Fibroblast of the aortic adventitia (primary cell): ENCODE results near the gene SOS1. TPM values are rescaled to one million over a fixed set of nuclear protein-coding genes. Genes with fewer than 3 reads are reported as not detected.

Experiments
- DNase-seq: peaks from one replicate; pipeline ENCODE4 v3.0.0-alpha.2; 2010; ENCODE audit warnings: low read depth
- H3K4me3 ChIP-seq: 2 replicates; pipeline ENCODE4 v1.5.1; 2011; ENCODE audit warnings: low read depth, mild to moderate bottlenecking, control low read depth, low read length, moderate library complexity
- CTCF ChIP-seq: IDR thresholded peaks from 2 replicates; pipeline ENCODE4 v1.5.1; 2011; ENCODE audit warnings: mild to moderate bottlenecking, low read length, control low read depth, inconsistent platforms; ENCODE audit not compliant: insufficient read depth
- total RNA-seq: library from RNA; depleted of rRNA; stranded (reverse); fragments of >200 nt; gene quantifications from 2 replicates; pipeline ENCODE4 v1.2.3, GENCODE V29; 2012; ENCODE audit warnings: low replicate concordance

SOS1 gene
- total RNA-seq, 1 donor: 27.9 TPM

GRCh38 chr2:39118786-39119499 is 1.9 kb downstream of the SOS1 start:
- TF ChIP-seq CTCF: no peak
- peak overlapping the region; percentile 89 for H3K4me3 ChIP-seq
- peak; percentile 46 for DNase-seq

GRCh38 chr2:39115556-39115955 is 5.3 kb downstream of the SOS1 start:
- no peak overlapping the region for H3K4me3 ChIP-seq
- TF ChIP-seq CTCF: no peak
- no peak for DNase-seq

- no peak overlapping the region for H3K4me3 ChIP-seq
- TF ChIP-seq CTCF: no peak
- no peak for DNase-seq
Measured at GRCh38 chr2:39114771-39115170, 6.1 kb downstream of the SOS1 start.

DNA sequence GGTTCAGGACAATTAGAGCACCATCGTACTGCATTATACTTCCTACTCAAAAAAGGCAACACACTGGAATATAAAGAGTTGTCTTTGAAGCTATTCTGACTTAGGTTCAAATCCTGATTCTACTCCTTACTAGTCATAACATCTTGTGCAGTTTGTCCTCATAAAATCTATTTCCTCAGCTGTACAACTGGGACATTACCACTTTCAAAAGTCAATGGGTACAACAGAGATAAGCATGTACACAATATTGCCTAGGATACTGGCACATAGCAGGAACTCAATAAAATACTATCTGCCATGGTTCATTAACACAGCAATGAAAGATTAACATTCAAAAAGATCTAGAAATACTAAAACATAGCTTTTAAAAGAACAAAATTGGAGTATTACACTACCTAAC is 11.3 kb downstream of the SOS1 start:
- H3K4me3 ChIP-seq: no peak overlapping the region
- no peak for TF ChIP-seq CTCF
- no peak for DNase-seq

DNA sequence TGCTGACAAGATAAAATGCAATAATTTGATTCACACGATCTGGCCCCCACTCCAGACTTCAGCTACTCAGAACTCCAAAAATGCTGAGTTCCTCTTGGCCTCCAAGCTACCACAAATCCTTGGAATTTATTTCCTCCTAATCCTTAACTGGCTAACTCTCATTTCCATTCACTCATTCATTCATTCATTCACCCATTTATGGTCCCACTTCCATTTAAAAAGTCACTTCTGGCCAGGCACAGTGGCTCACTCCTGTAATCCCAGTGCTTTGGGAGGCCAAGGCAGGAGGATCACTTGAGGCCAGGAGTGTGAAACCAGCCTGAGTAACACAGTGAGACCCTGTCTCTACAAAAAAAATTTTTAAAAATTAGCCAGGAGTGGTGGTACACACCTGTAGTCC is 12.5 kb downstream of the SOS1 start:
- DNase-seq: no peak
- no peak for TF ChIP-seq CTCF
- no peak overlapping the region for H3K4me3 ChIP-seq

DNA sequence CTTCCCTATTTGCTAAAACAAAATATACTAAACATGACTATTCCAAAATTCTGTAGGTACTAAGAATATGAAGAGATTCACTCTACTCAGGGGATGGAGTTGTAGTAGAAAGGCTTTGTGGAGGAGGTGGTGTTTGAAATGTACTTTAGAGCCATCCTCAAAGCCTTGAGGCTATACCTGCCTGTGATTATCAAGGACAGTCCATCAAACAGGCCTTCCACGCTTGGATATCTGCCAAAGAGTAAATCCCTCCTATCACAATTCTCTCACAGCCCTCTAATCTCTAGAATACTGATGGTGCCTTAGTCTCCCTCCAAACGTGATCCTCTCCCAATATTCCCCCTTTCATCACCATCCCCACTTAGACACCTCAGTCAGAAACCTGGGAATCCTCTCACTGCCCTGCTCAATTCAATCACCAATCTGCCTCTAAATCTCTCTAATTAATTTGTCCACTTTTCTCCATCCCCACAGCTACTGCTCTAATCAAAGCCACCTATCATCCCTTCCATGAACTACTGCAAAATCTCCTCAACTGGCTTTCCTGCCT is 13.1 kb downstream of the SOS1 start:
- DNase-seq: no peak
- TF ChIP-seq CTCF: no peak
- H3K4me3 ChIP-seq: no peak overlapping the region

DNA sequence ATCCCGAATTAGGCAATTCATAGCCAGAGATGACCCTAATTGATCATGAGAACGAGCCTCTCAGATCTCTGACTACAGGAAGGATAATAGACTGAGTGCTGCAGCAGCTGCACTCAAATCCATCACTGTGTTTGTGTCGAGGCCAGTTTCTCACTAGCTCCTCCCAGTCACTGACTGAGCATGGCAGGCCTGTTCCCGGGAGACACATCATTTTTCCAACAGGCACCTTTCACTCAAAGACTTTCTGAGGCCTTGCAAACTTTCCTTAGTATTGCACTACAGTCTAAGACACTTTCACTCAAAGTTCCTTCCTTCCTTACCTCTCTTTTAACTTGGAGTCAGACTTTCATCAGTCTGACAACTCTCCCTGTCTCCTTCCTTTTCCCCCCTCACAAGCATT is 13.7 kb downstream of the SOS1 start:
- H3K4me3 ChIP-seq: no peak overlapping the region
- TF ChIP-seq CTCF: no peak
- DNase-seq: no peak
